Fibroblast of lung (primary cell): ENCODE data around the gene ADGRF4. TPM values are rescaled to one million over a fixed set of nuclear protein-coding genes. Genes with fewer than 3 reads are reported as not detected.

Source experiments
- DNase-seq, 2 donors: peaks; one replicate each; pipeline versions ENCODE4 v3.0.0 to v3.0.0-alpha.2; 2010; ENCODE audit warnings: low read depth in 2 of 2
- H2AFZ ChIP-seq: 2 replicates; pipeline ENCODE4 v1.5.1; 2012; ENCODE audit warnings: low read length, control low read depth, inconsistent platforms
- H3K27ac ChIP-seq: 2 replicates; pipeline ENCODE4 v1.5.1; 2011; ENCODE audit warnings: low read length, control low read depth; ENCODE audit not compliant: insufficient read depth
- H3K27me3 ChIP-seq: 2 replicates; pipeline ENCODE4 v1.5.1; 2011; ENCODE audit warnings: mild to moderate bottlenecking, low read length; ENCODE audit not compliant: control insufficient read depth, insufficient read depth
- H3K36me3 ChIP-seq: 2 replicates; pipeline ENCODE4 v1.5.1; 2011; ENCODE audit warnings: low read length; ENCODE audit not compliant: control insufficient read depth, insufficient read depth
- H3K4me1 ChIP-seq: 2 replicates; pipeline ENCODE4 v1.5.1; 2011; ENCODE audit warnings: low read length; ENCODE audit not compliant: control insufficient read depth, insufficient read depth; ENCODE audit errors: extremely low read depth
- H3K4me2 ChIP-seq: 2 replicates; pipeline ENCODE4 v1.5.1; 2011; ENCODE audit warnings: low read length, control low read depth; ENCODE audit not compliant: insufficient read depth; ENCODE audit errors: extremely low read depth
- H3K4me3 ChIP-seq, 4 experiments: fragments of 200-600 bp in 1 of 4; sonication (generic) in 1 of 4; replicated peaks in 1 of 4; 2 replicates each; pipeline ENCODE4 v1.5.1; 2011 to 2016; ENCODE audit warnings: low read length in 4 of 4, low read depth in 3 of 4, mild to moderate bottlenecking in 3 of 4, control low read depth in 2 of 4, inconsistent platforms in 1 of 4, mixed read lengths in 1 of 4; ENCODE audit not compliant: insufficient read depth in 1 of 4; ENCODE audit errors: control extremely low read depth in 1 of 4
- H3K79me2 ChIP-seq: 2 replicates; pipeline ENCODE4 v1.5.1; 2012; ENCODE audit warnings: mild to moderate bottlenecking, low read length, inconsistent platforms; ENCODE audit not compliant: control insufficient read depth, insufficient read depth
- H3K9ac ChIP-seq: 2 replicates; pipeline ENCODE4 v1.5.1; 2011; ENCODE audit warnings: mild to moderate bottlenecking, low read length, control low read depth; ENCODE audit not compliant: insufficient read depth
- H3K9me3 ChIP-seq: 2 replicates; pipeline ENCODE4 v1.5.1; 2012; ENCODE audit warnings: low read depth, low read length; ENCODE audit not compliant: control insufficient read depth, insufficient read depth
- H4K20me1 ChIP-seq: 2 replicates; pipeline ENCODE4 v1.5.1; 2011; ENCODE audit warnings: low read length; ENCODE audit not compliant: control insufficient read depth, insufficient read depth; ENCODE audit errors: extremely low read depth
- CTCF ChIP-seq, 2 donors: IDR thresholded peaks in 1 of 2; conservative IDR thresholded peaks in 1 of 2; 1 replicate in 1 of 2; 2 replicates in 1 of 2; pipeline ENCODE4 v1.5.1; 2011 to 2012; ENCODE audit warnings: low read length in 2 of 2, control low read depth in 1 of 2, inconsistent platforms in 1 of 2, low read depth in 1 of 2, mild to moderate bottlenecking in 1 of 2
- EZH2 ChIP-seq: IDR thresholded peaks from 2 replicates; pipeline ENCODE4 v1.5.1; 2012; ENCODE audit warnings: low read length, control low read depth, mild to moderate bottlenecking; ENCODE audit errors: missing control alignments
- polyA plus RNA-seq, 2 donors: library from polyadenylated mRNA; depleted of rRNA in 1 of 2; stranded (reverse) in 1 of 2; unstranded in 1 of 2; fragments of >200 nt; gene quantifications; 2 replicates each; pipeline ENCODE4 v1.2.1, GENCODE V29; 2011 to 2012; ENCODE audit warnings: missing spikeins in 1 of 2
- total RNA-seq: library from RNA; depleted of rRNA; stranded (reverse); fragments of >200 nt; gene quantifications from 2 replicates; pipeline ENCODE4 v1.2.1, GENCODE V29; 2014

Gene ADGRF4
- total and polyA plus RNA-seq, 2 donors (not counting 1 experiment from before 2014, with no cell fraction given), result not detected

GRCh38 chr6:47733879-47734558 lies 35.6 kb downstream of the ADGRF4 start:
- no peak for TF ChIP-seq EZH2
- TF ChIP-seq CTCF (conservative IDR thresholded peaks at IDR 0.05 in 1 of 2, IDR thresholded peaks at IDR 0.05 in 1 of 2; ENCODE audit: low read depth in 1 of 2, low read length in 2 of 2), result no peak
- Histone ChIP-seq H3K36me3 (no peaks in the 10 kb centered on the region), H3K79me2 (no peaks in the 10 kb centered on the region), H3K9ac (no peak overlapping the region), H3K27me3 (no peaks in the 10 kb centered on the region), H3K9me3 (no peaks in the 10 kb centered on the region), H2AFZ (no peak overlapping the region), H3K4me2 (no peak overlapping the region), H3K4me1 (no peaks in the 10 kb centered on the region), H4K20me1 (no peaks in the 10 kb centered on the region), H3K4me3 (no peak overlapping the region), H3K27ac (no peak overlapping the region)
- DNase-seq, result peak in 1 of 2 donors; percentile 6

GRCh38 chr6:47734831-47735481 lies 36.6 kb downstream of the ADGRF4 start:
- H3K27me3 ChIP-seq, result no peaks in the 10 kb centered on the region
- DNase-seq, result no peak
- no peaks in the 10 kb centered on the region for H4K20me1 ChIP-seq
- no peaks in the 10 kb centered on the region for H3K4me1 ChIP-seq
- no peaks in the 10 kb centered on the region for H3K9me3 ChIP-seq
- H3K9ac ChIP-seq, result no peak overlapping the region
- H3K79me2 ChIP-seq, result no peaks in the 10 kb centered on the region
- H3K4me2 ChIP-seq, result no peak overlapping the region
- H3K4me3 ChIP-seq, result no peak overlapping the region
- no peaks in the 10 kb centered on the region for H3K36me3 ChIP-seq
- H3K27ac ChIP-seq, result no peak overlapping the region
- no peak overlapping the region for H2AFZ ChIP-seq
- TF ChIP-seq CTCF (conservative IDR thresholded peaks at IDR 0.05 in 1 of 2, IDR thresholded peaks at IDR 0.05 in 1 of 2; ENCODE audit: low read depth in 1 of 2, low read length in 2 of 2) (no peak), EZH2 (no peak)

- H4K20me1 ChIP-seq, result no peaks in the 10 kb centered on the region
- H3K9me3 ChIP-seq, result no peaks in the 10 kb centered on the region
- DNase-seq, result peak in 1 of 2 donors; percentile 43
- H3K36me3 ChIP-seq, result no peaks in the 10 kb centered on the region
- H3K79me2 ChIP-seq, result no peaks in the 10 kb centered on the region
- no peak overlapping the region for H3K27ac ChIP-seq
- H3K9ac ChIP-seq, result no peak overlapping the region
- no peak for TF ChIP-seq CTCF (conservative IDR thresholded peaks at IDR 0.05 in 1 of 2, IDR thresholded peaks at IDR 0.05 in 1 of 2; ENCODE audit: low read depth in 1 of 2, low read length in 2 of 2)
- TF ChIP-seq EZH2, result no peak
- H3K4me1 ChIP-seq, result no peaks in the 10 kb centered on the region
- no peaks in the 10 kb centered on the region for H3K27me3 ChIP-seq
- no peak overlapping the region for H2AFZ ChIP-seq
- no peak overlapping the region for H3K4me2 ChIP-seq
- H3K4me3 ChIP-seq, result no peak overlapping the region
These were observed 37.8 kb downstream of the ADGRF4 start for GRCh38 chr6:47736083-47736700.
